Measurements from ENCODE around the gene RFTN1. TPM values are rescaled to one million over a fixed set of nuclear protein-coding genes. Genes with fewer than 3 reads are reported as not detected.
A peak's percentile ranks its signal among the peaks of the same experiment; 100 is the strongest.

RFTN1 gene
- total and polyA plus RNA-seq, 10 of the 15 experiments (the other 5 are each of a cell fraction or from before 2014, with no cell fraction given), result 20.6 to 213 (median 147) TPM

DNA sequence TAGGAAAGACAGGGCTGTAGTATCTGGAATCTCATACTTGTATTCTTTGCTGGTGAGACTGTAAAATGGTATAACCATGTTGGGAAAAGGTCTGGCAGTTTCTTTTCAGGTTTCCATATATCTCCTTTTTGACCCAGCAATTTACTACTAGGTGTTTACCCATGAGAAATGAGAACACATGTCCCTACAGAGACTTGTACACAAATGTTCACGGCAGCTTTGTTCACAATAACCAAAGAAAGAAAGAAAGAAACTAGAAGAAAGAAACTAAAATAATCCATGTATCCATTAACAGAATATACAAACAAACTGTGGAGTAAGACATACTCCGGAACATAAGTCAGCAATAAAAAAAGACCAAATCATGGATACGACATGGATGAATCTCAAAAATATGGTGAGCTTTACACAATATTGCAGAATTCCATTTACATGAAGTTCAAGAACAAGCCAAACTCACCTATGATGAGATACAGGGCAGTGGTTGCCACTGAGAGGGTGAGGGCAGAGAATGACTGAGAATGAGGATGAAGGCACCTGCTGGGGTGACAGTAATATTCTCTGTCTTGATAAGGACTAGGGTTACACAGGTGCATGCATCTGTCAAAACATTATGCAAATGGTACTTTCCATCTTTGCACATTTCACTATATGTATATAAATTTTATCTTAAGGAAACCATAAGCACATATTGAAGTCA, 2.7 kb downstream of the RFTN1 start (continued):
- TF ChIP-seq ZNF592 (IDR thresholded peaks at IDR 0.05), result peak; percentile 63; the same call in 1 of the 2 replicates
- TF ChIP-seq POU2F2 (IDR thresholded peaks at IDR 0.05; ENCODE audit: borderline replicate concordance, low read depth, low read length), result peak; percentile 93; the same call in 2 of the 3 replicates
- peak; percentile 78; the same call in 1 of the 2 replicates for TF ChIP-seq SMAD5 (IDR thresholded peaks at IDR 0.05; ENCODE audit: low read depth)
- no peak for TF ChIP-seq ATF7 (IDR thresholded peaks at IDR 0.05; ENCODE audit: low read depth)
- TF ChIP-seq, protein P1, sequence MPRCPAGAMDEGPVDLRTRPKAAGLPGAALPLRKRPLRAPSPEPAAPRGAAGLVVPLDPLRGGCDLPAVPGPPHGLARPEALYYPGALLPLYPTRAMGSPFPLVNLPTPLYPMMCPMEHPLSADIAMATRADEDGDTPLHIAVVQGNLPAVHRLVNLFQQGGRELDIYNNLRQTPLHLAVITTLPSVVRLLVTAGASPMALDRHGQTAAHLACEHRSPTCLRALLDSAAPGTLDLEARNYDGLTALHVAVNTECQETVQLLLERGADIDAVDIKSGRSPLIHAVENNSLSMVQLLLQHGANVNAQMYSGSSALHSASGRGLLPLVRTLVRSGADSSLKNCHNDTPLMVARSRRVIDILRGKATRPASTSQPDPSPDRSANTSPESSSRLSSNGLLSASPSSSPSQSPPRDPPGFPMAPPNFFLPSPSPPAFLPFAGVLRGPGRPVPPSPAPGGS (IDR thresholded peaks at IDR 0.05; ENCODE audit: borderline replicate concordance, insufficient read depth, low read depth, low read length, poor library complexity, severe bottlenecking), result no peak
- TF ChIP-seq STAT1 (conservative IDR thresholded peaks at IDR 0.05), result 0 out of 2 replicates have a peak, but pooled peaks have one; percentile 34
- TF ChIP-seq HDGF (IDR thresholded peaks at IDR 0.05), result 0 out of 2 replicates have a peak, but pooled peaks have one; percentile 52
- no peak for TF ChIP-seq GABPA (IDR thresholded peaks at IDR 0.05; ENCODE audit: low read depth)
- TF ChIP-seq JUNB (IDR thresholded peaks at IDR 0.05), result peak; percentile 19
- TF ChIP-seq SMARCA5 (IDR thresholded peaks at IDR 0.05), result no peak
- TF ChIP-seq ZBTB11 (CRISPR knock-in tag; IDR thresholded peaks at IDR 0.05), result no peak
- TF ChIP-seq USF2 (IDR thresholded peaks at IDR 0.05; ENCODE audit: borderline replicate concordance, low read depth, low read length), result no peak
- no peak for TF ChIP-seq RBBP5 (conservative IDR thresholded peaks at IDR 0.05)
- peak; percentile 50; the same call in 1 of the 2 replicates for TF ChIP-seq NBN (IDR thresholded peaks at IDR 0.05)
- TF ChIP-seq TAF1 (IDR thresholded peaks at IDR 0.05; ENCODE audit: borderline replicate concordance, low read depth, low read length), result 0 out of 2 replicates have a peak, but pooled peaks have one; percentile 23
- no peak for TF ChIP-seq ZNF207 (IDR thresholded peaks at IDR 0.05; ENCODE audit: borderline replicate concordance)
- TF ChIP-seq TARDBP (IDR thresholded peaks at IDR 0.05; ENCODE audit: borderline replicate concordance), result no peak
- TF ChIP-seq BRCA1 (IDR thresholded peaks at IDR 0.05; ENCODE audit: low read depth, low read length), result no peak
- no peak for TF ChIP-seq IRF4 (IDR thresholded peaks at IDR 0.05; ENCODE audit: low read depth, low read length)
- no peak for TF ChIP-seq SUZ12 (IDR thresholded peaks at IDR 0.05; ENCODE audit: unreplicated experiment)
- TF ChIP-seq GATAD2B (conservative IDR thresholded peaks at IDR 0.05; ENCODE audit: low read depth), result no peak
- TF ChIP-seq MTA3 (IDR thresholded peaks at IDR 0.05; ENCODE audit: borderline replicate concordance, low read length), result no peak
- TF ChIP-seq BCL11A (IDR thresholded peaks at IDR 0.05; ENCODE audit: low read depth, low read length), result peak; percentile 42; the same call in 1 of the 2 replicates
